GM13976 (cell line): Measurements from ENCODE around the gene LTBP3.

Experiments
- DNase-seq: peaks from one replicate; pipeline ENCODE4 v3.0.0; 2012; ENCODE audit warnings: low spot score
- CTCF ChIP-seq: IDR thresholded peaks from 2 replicates; pipeline ENCODE4 v1.5.1; 2012; ENCODE audit warnings: borderline replicate concordance, mild to moderate bottlenecking; ENCODE audit not compliant: insufficient read depth; ENCODE audit errors: extremely low read depth, missing control alignments, control extremely low read depth
- in situ Hi-C: fragments of 300-500 bp; cut with MboI; formaldehyde crosslinking; loops from one replicate; pipeline ENCODE4 v1.12.0; 2022; ENCODE audit warnings: low sequenced_read_pairs, mixed read lengths, inconsistent platforms; ENCODE audit not compliant: unreplicated experiment

Gene LTBP3

GRCh38 chr11:65489706-65490320 is 68.3 kb downstream of the LTBP3 start:
- DNase-seq: no peak
- TF ChIP-seq CTCF: no peak
- in situ Hi-C loops: no loop called here

DNA sequence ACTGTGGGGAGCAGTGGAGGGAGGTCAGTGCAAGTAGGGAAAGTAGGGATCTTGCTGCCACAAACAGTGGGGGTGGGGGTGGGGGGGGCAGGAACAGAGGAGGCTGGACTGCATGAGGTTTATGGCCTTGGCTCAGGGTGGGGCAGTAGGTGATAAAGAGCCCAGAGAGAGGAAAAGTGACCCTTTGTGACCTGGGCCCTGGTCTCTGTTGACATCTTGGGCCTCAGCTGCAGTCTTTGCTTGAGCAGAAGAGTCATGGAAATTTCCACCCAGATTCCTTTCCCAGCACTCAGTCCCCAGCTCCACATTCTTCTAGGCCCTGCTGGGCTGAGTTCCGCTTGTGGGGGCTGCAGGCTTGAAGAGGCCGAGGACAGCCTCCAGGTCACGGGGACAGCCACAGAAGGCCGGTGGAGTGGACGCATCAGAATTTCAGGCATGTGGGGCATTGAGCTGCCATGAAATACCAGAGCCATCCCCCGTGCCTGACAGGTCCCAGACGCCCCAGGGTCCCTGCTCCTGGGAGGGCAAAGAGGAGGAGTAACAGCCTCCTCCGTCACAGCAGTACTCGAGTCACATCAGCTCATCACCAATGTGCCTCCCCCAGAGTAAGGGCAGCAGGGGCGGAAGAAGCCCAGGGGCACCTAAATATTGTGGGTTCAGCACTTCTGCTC is 69.0 kb downstream of the LTBP3 start:
- in situ Hi-C loops: no loop called here
- DNase-seq: no peak
- TF ChIP-seq CTCF: no peak
